Measurements from ENCODE around the gene SEMA3B.

GRCh38 chr3:50278123-50278879 is 9.4 kb downstream of the SEMA3B start:
- TF ChIP-seq CTCF (IDR thresholded peaks at IDR 0.05) = no peak
- TF ChIP-seq POLR2A (IDR thresholded peaks at IDR 0.05) = no peak
